OCI-LY7 (cell line): ENCODE data around the gene RELN. TPM values are rescaled to one million over a fixed set of nuclear protein-coding genes. Genes with fewer than 3 reads are reported as not detected.

Source experiments
- BruUV-seq: library from RNA; stranded (reverse); fragments of 400-500 nt; replicated peaks from 2 replicates; lab custom pipeline; 2021; lab: Mats Ljungman, UMichigan
- CTCF ChIA-PET: fragments of 300-600 bp; sonication (Branson Sonifier 250); formaldehyde crosslinking; loops from one replicate; lab custom pipeline; 2022; ENCODE audit warnings: antibody characterized with exemption; ENCODE audit not compliant: unreplicated experiment; lab: Charles Lee
- POLR2A ChIA-PET: fragments of 300-600 bp; sonication (Branson Sonifier 250); formaldehyde crosslinking; loops from one replicate; lab custom pipeline; 2022; ENCODE audit warnings: antibody characterized with exemption; lab: Charles Lee
- DNase-seq: peaks from one replicate; pipeline ENCODE4 v3.0.0-alpha.2; 2015; ENCODE audit warnings: low spot score
- H2AFZ ChIP-seq: fragments of 200-600 bp; sonication (generic), shearing (Covaris generic); 2 replicates; pipeline ENCODE4 v1.6.1; 2014; ENCODE audit warnings: mild to moderate bottlenecking, antibody characterized with exemption, low read length, moderate library complexity
- H3K27ac ChIP-seq: fragments of 200-600 bp; sonication (generic); 2 replicates; pipeline ENCODE4 v1.5.1; 2014; ENCODE audit warnings: mixed run types, low read depth, mild to moderate bottlenecking, moderate library complexity, low read length, inconsistent platforms; ENCODE audit not compliant: poor library complexity, severe bottlenecking
- H3K36me3 ChIP-seq: fragments of 200-600 bp; sonication (generic); 2 replicates; pipeline ENCODE4 v1.6.1; 2014; ENCODE audit warnings: mild to moderate bottlenecking, antibody characterized with exemption, low read length, moderate library complexity, mixed read lengths; ENCODE audit not compliant: insufficient read depth
- H3K4me1 ChIP-seq: fragments of 200-600 bp; sonication (generic); 2 replicates; pipeline ENCODE4 v1.5.1; 2014; ENCODE audit warnings: mild to moderate bottlenecking, low read length; ENCODE audit not compliant: insufficient read depth, poor library complexity, severe bottlenecking
- H3K4me2 ChIP-seq: fragments of 200-600 bp; sonication (generic); 2 replicates; pipeline ENCODE4 v1.6.1; 2014; ENCODE audit warnings: mild to moderate bottlenecking, low read length
- H3K4me3 ChIP-seq: fragments of 200-600 bp; sonication (generic); 2 replicates; pipeline ENCODE4 v1.5.1; 2014; ENCODE audit warnings: mild to moderate bottlenecking, low read depth, low read length; ENCODE audit not compliant: poor library complexity, severe bottlenecking
- H3K79me2 ChIP-seq: fragments of 200-600 bp; sonication (generic); 2 replicates; pipeline ENCODE4 v1.6.1; 2016; ENCODE audit warnings: low read depth, mild to moderate bottlenecking, low read length, moderate library complexity, mixed read lengths; ENCODE audit not compliant: insufficient read depth
- H3K9me2 ChIP-seq: fragments of 200-600 bp; sonication (generic); 2 replicates; pipeline ENCODE4 v1.6.1; 2016; ENCODE audit warnings: mild to moderate bottlenecking, low read length, mixed read lengths; ENCODE audit not compliant: insufficient read depth
- H3K9me3 ChIP-seq: fragments of 200-600 bp; sonication (generic); 2 replicates; pipeline ENCODE4 v1.6.1; 2014; ENCODE audit warnings: mild to moderate bottlenecking, mixed run types, low read length, mixed read lengths
- H4K20me1 ChIP-seq: fragments of 200-600 bp; sonication (generic); 2 replicates; pipeline ENCODE4 v1.6.1; 2014; ENCODE audit warnings: mild to moderate bottlenecking, antibody characterized with exemption, low read length, moderate library complexity, mixed read lengths; ENCODE audit not compliant: insufficient read depth
- CTCF ChIP-seq: fragments of 200-600 bp; sonication (generic); conservative IDR thresholded peaks from 2 replicates; pipeline ENCODE4 v1.5.1; 2014; ENCODE audit warnings: mild to moderate bottlenecking, antibody characterized with exemption, low read length, moderate library complexity, mixed read lengths
- EZH2phosphoT487 ChIP-seq: fragments of 200-600 bp; sonication (generic); IDR thresholded peaks from 2 replicates; pipeline ENCODE4 v1.6.1; 2018; ENCODE audit warnings: low read depth, borderline replicate concordance, mild to moderate bottlenecking, mixed run types, antibody characterized with exemption, low read length, moderate library complexity, mixed read lengths
- intact Hi-C: fragments of 100-400 bp; cut with micrococcal nuclease; formaldehyde crosslinking; loops from one replicate; pipeline ENCODE4 v1.10.0; 2022; ENCODE audit not compliant: unreplicated experiment
- total RNA-seq, 2 experiments: library from RNA; depleted of rRNA in 1 of 2; stranded (reverse); fragments of >200 nt in 1 of 2; shearing (Covaris generic) in 1 of 2; gene quantifications; 2 replicates each; pipeline ENCODE4 v1.2.3, GENCODE V29; 2014 to 2022

The RELN gene
- total RNA-seq, 2 experiments from 2014 or later = not detected

GRCh38 chr7:103936558-103936957 lies 52.9 kb downstream of the RELN start:
- no peaks in the 10 kb centered on the region for H3K79me2 ChIP-seq
- no peak for DNase-seq
- no peaks in the 10 kb centered on the region for H3K9me3 ChIP-seq
- POLR2A ChIA-PET = interaction anchor here (0.6 kb wide), 1 partner anchor 1521 kb away, joined by 3 read pairs; no protein-coding TSS in a partner anchor
- CTCF ChIA-PET = no interaction called here
- no peak overlapping the region for H3K27ac ChIP-seq
- H3K4me1 ChIP-seq = no peaks in the 10 kb centered on the region
- H3K36me3 ChIP-seq = no peaks in the 10 kb centered on the region
- H3K4me3 ChIP-seq = no peak overlapping the region
- no peaks in the 10 kb centered on the region for H3K9me2 ChIP-seq
- no peaks in the 10 kb centered on the region for H4K20me1 ChIP-seq
- H3K4me2 ChIP-seq = no peak overlapping the region
- TF ChIP-seq EZH2phosphoT487 = no peak
- TF ChIP-seq CTCF = no peak
- BruUV-seq = no TSS peak
- intact Hi-C loops = no loop called here
- no peak overlapping the region for H2AFZ ChIP-seq

GRCh38 chr7:103934508-103934907 lies 55.0 kb downstream of the RELN start:
- no peak for TF ChIP-seq CTCF
- TF ChIP-seq EZH2phosphoT487 = no peak
- POLR2A ChIA-PET = no interaction called here
- intact Hi-C loops = no loop called here
- H3K4me2 ChIP-seq = no peak overlapping the region
- H3K4me3 ChIP-seq = no peak overlapping the region
- no peaks in the 10 kb centered on the region for H3K4me1 ChIP-seq
- no peak overlapping the region for H3K27ac ChIP-seq
- no peak for DNase-seq
- BruUV-seq = no TSS peak
- CTCF ChIA-PET = no interaction called here
- no peaks in the 10 kb centered on the region for H4K20me1 ChIP-seq
- no peaks in the 10 kb centered on the region for H3K9me3 ChIP-seq
- no peaks in the 10 kb centered on the region for H3K9me2 ChIP-seq
- no peaks in the 10 kb centered on the region for H3K36me3 ChIP-seq
- no peaks in the 10 kb centered on the region for H3K79me2 ChIP-seq
- H2AFZ ChIP-seq = no peak overlapping the region

GRCh38 chr7:103932389-103932788 lies 57.1 kb downstream of the RELN start:
- Histone ChIP-seq H4K20me1 (no peaks in the 10 kb centered on the region), H3K9me2 (no peaks in the 10 kb centered on the region), H3K27ac (no peak overlapping the region), H2AFZ (no peak overlapping the region), H3K4me3 (no peak overlapping the region), H3K4me1 (no peaks in the 10 kb centered on the region), H3K4me2 (no peak overlapping the region), H3K36me3 (no peaks in the 10 kb centered on the region), H3K79me2 (no peaks in the 10 kb centered on the region), H3K9me3 (no peaks in the 10 kb centered on the region)
- intact Hi-C loops = no loop called here
- BruUV-seq = no TSS peak
- TF ChIP-seq EZH2phosphoT487 = no peak
- TF ChIP-seq CTCF = no peak
- ChIA-PET POLR2A (no interaction called here), CTCF (no interaction called here)
- no peak for DNase-seq
